Left lung (tissue), 10 donors: ENCODE results near the gene RPRD1A. TPM values are rescaled to one million over a fixed set of nuclear protein-coding genes. Genes with fewer than 3 reads are reported as not detected.

Experiments
- ATAC-seq: fragments of 200-7000 bp; cut with Tn5 transposase; one replicate; pipeline ENCODE4 v1.9.1; 2020; ENCODE audit warnings: moderate library complexity
- DNase-seq, 4 donors: peaks; one replicate each; pipeline ENCODE4 v3.0.0-alpha.2; 2013 to 2020
- H3K27ac ChIP-seq, 2 donors: fragments of 200-600 bp; sonication (generic) in 1 of 2; one replicate each; pipeline versions ENCODE4 v1.5.0 to v1.8.0; 2020 to 2021
- H3K27me3 ChIP-seq, 2 donors: fragments of 200-600 bp; sonication (generic) in 1 of 2; one replicate each; pipeline versions ENCODE4 v1.5.0 to v1.8.0; 2020 to 2021
- H3K36me3 ChIP-seq, 2 donors: fragments of 200-600 bp; sonication (generic) in 1 of 2; one replicate each; pipeline versions ENCODE4 v1.5.0 to v1.8.0; 2020 to 2021
- H3K4me1 ChIP-seq, 2 donors: fragments of 200-600 bp; one replicate each; pipeline ENCODE4 v1.8.0; 2021
- H3K4me3 ChIP-seq, 2 donors: fragments of 200-600 bp; sonication (generic) in 1 of 2; one replicate each; pipeline versions ENCODE4 v1.5.0 to v1.8.0; 2020 to 2021; ENCODE audit warnings: mild to moderate bottlenecking in 1 of 2
- H3K9me3 ChIP-seq, 2 donors: fragments of 200-600 bp; sonication (generic) in 1 of 2; one replicate each; pipeline versions ENCODE4 v1.5.0 to v1.8.0; 2020 to 2021
- intact Hi-C, 2 donors: fragments of 100-400 bp; cut with DNase I; formaldehyde crosslinking; loops; one replicate each; pipeline versions ENCODE4 v1.11.2 to v1.14.2; 2022
- polyA plus RNA-seq, 6 donors: library from polyadenylated mRNA; unstranded; fragments of 120-200 nt; gene quantifications; one replicate each; pipeline ENCODE4 v1.2.1, GENCODE V29; 2013; ENCODE audit not compliant: insufficient read length in 6 of 6
- total RNA-seq, 2 donors: library from RNA; stranded (reverse); fragmentation: NEBNext Ultra II Directional; extraction: Animal tissue kit (Norgen Biotek cat#: 25700); gene quantifications; one replicate each; pipeline ENCODE4 v1.2.1, GENCODE V29; 2021
- TF ChIP-seq, protein P1 (sequence below), 2 donors: fragments of 200-600 bp; sonication (generic) in 1 of 2; IDR thresholded peaks; one replicate each; pipeline versions ENCODE4 v1.5.0 to v1.8.0; 2021; ENCODE audit warnings: antibody characterized with exemption in 2 of 2
- donor health status: DM: no; HTN: yes; CAD: no.
- donor health status: DM: no; HTN: no; CAD: no.

Gene RPRD1A
- total and polyA plus RNA-seq, 8 donors: 37.3 to 63.7 (median 56.8) TPM

DNA sequence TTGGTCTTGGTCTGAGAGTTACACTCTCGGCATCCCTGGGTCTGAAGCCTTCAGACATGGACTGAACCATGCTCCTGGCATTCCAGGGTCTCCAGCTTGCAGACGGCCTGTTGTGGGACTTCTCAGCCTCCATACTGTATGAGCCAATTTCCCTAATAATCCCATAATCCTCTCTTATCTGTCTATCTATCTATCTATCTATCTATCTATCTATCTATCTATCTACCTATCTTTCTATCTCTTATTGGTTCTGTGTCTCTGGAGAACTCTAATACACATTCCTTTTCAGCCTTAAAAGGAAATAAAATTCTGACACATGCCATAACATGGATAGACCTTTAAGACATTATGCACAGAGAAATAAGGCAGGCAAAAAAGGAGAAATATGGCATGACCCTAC, 37.4 kb upstream of the RPRD1A start:
- no peaks in the 10 kb centered on the region for H3K27me3 ChIP-seq
- no peak for DNase-seq
- intact Hi-C loops: loop anchor here in 1 of 2 donors (10.0 kb wide), 1 partner anchor 180 kb away; no protein-coding TSS in a partner anchor
- no peaks in the 10 kb centered on the region for H3K4me1 ChIP-seq
- no peaks in the 10 kb centered on the region for H3K36me3 ChIP-seq
- TF ChIP-seq, protein P1, sequence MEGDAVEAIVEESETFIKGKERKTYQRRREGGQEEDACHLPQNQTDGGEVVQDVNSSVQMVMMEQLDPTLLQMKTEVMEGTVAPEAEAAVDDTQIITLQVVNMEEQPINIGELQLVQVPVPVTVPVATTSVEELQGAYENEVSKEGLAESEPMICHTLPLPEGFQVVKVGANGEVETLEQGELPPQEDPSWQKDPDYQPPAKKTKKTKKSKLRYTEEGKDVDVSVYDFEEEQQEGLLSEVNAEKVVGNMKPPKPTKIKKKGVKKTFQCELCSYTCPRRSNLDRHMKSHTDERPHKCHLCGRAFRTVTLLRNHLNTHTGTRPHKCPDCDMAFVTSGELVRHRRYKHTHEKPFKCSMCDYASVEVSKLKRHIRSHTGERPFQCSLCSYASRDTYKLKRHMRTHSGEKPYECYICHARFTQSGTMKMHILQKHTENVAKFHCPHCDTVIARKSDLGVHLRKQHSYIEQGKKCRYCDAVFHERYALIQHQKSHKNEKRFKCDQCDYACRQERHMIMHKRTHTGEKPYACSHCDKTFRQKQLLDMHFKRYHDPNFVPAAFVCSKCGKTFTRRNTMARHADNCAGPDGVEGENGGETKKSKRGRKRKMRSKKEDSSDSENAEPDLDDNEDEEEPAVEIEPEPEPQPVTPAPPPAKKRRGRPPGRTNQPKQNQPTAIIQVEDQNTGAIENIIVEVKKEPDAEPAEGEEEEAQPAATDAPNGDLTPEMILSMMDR (IDR thresholded peaks at IDR 0.05): no peak
- no peak for ATAC-seq
- peaks cover 0 to 12% of the 10 kb centered on the region in 2 donors for H3K9me3 ChIP-seq
- H3K27ac ChIP-seq: no peak overlapping the region
- no peak overlapping the region for H3K4me3 ChIP-seq

DNA sequence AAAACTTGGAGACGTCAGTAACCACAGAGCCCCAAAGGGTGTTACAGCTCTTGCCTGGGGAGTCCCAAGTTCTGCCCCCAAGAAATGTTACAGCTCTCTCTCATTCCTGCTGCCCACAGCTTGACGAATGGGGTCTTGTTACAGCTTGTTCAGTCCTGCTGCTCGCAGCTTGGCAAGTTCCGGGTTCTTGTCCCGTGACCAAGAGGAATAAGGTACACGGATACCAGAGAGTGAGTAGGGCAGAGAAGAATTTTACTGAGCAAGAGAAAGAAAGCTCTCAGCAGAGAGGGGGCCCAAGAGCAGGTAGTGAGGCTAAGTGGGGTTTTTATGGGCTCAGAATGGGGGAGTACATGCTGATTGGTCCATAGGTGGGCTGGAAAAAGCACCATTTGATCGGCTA, 34.6 kb upstream of the RPRD1A start:
- Histone ChIP-seq H3K36me3 (no peaks in the 10 kb centered on the region), H3K27ac (no peak overlapping the region), H3K4me3 (no peak overlapping the region), H3K9me3 (peaks cover 0 to 12% of the 10 kb centered on the region in 2 donors), H3K27me3 (no peaks in the 10 kb centered on the region), H3K4me1 (no peaks in the 10 kb centered on the region)
- ATAC-seq: no peak
- intact Hi-C loops: loop anchor here in 1 of 2 donors (10.0 kb wide), 1 partner anchor 183 kb away; no protein-coding TSS in a partner anchor
- TF ChIP-seq, protein P1 (IDR thresholded peaks at IDR 0.05): no peak
- DNase-seq: no peak

DNA sequence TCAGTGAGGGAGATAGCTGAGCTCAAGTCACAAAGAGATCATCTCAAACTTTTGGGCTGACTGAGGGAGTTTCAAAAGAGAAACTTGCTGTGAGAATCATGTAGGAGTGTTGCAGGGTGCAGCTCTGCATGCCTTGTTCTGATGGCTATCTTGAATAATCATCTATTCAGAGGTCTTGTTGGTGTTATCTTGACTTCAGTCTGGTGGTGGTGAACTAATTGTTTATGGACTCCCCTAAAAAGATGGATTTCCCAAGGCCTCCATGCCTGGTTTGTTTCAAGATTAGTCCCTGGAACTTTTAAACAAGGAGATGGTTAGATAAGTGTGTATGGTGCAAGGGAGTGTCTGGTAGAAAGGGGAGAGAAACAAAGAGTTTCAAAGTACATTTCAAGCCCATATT, 32.0 kb upstream of the RPRD1A start:
- H3K27ac ChIP-seq: no peak overlapping the region
- no peaks in the 10 kb centered on the region for H3K27me3 ChIP-seq
- H3K4me3 ChIP-seq: no peak overlapping the region
- TF ChIP-seq, protein P1 (IDR thresholded peaks at IDR 0.05): no peak
- ATAC-seq: no peak
- DNase-seq: no peak
- H3K4me1 ChIP-seq: no peaks in the 10 kb centered on the region
- peaks cover 0 to 12% of the 10 kb centered on the region in 2 donors for H3K9me3 ChIP-seq
- H3K36me3 ChIP-seq: no peaks in the 10 kb centered on the region
- intact Hi-C loops: no loop called here

DNA sequence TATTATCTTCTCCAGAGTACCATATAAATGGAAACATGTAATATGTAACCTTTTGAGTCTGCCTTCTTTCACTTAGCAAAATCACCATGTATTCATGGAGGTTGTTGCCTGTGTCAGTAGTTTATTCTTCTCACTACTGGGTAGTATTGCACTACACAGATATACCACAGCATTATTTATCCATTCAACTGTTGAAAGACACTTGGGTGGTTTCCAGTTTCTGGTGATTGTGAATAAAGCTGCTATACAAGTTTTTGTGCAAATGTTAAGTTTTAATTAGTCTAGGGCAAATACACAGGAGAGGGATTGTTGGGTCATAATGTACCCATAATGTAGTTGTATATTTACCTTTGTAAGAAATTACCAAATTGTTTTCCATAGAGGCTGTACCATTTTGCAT, 29.6 kb upstream of the RPRD1A start:
- H3K4me3 ChIP-seq: no peak overlapping the region
- intact Hi-C loops: no loop called here
- TF ChIP-seq, protein P1 (IDR thresholded peaks at IDR 0.05): no peak

DNA sequence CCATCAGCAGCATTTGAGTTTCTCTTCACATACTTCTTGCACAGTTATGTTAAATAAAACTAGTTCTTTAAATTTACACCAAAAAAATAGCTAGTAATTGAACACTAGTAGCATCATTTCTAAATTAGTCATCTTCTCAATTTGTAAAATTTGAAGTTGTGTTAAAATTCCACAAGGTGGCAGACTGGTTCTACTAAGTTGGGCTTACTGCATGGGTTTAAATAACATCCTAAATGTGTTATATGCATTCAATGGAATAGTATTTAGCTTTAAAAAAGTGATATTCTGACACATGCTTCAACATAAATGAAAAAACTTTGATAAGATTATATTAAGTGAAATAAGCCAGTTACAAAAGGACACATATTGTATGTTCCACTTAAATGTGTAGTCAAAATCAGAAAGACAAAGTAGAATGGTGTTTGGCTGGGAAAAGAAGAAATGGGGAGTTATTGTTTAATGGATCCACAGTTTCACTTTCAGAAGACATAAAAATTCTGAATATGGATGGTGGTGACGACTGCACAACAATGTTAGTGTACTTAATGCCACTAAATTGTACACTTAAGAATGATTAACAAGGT, 28.7 kb upstream of the RPRD1A start:
- DNase-seq (peak in 2 of 4 donors; percentile 5 to 43), ATAC-seq (peak; percentile 72)
- Histone ChIP-seq H3K27ac (no peak overlapping the region), H3K36me3 (no peaks in the 10 kb centered on the region), H3K4me3 (no peak overlapping the region), H3K9me3 (no peaks in the 10 kb centered on the region), H3K27me3 (no peaks in the 10 kb centered on the region), H3K4me1 (no peaks in the 10 kb centered on the region)
- TF ChIP-seq, protein P1 (IDR thresholded peaks at IDR 0.05): peak in 1 of 2 donors; percentile 41
- intact Hi-C loops: no loop called here

More for the DNA sequence above, 29.6 kb upstream of the RPRD1A start:
- Histone ChIP-seq H3K27ac (no peak overlapping the region), H3K9me3 (peaks cover 0 to 3% of the 10 kb centered on the region in 2 donors), H3K36me3 (no peaks in the 10 kb centered on the region), H3K27me3 (no peaks in the 10 kb centered on the region), H3K4me1 (no peaks in the 10 kb centered on the region)
- ATAC-seq: no peak
- no peak for DNase-seq
